22Rv1 (cell line): ENCODE results near the gene HAVCR1.
"Not testable (repeated sequence)": the region's sequence is repeated elsewhere in the genome, so short reads cannot be mapped to it uniquely, and the experiment has no call there.

Source experiments
- H3K27ac ChIP-seq: fragments of 450-650 bp; 2 replicates; pipeline ENCODE4 v1.5.1; 2017
- ZFX ChIP-seq: fragments of 450-650 bp; IDR thresholded peaks from 2 replicates; pipeline ENCODE4 v1.6.1; 2017; ENCODE audit warnings: antibody characterized with exemption, borderline replicate concordance
- TF ChIP-seq, protein P1 (sequence below): fragments of 450-650 bp; IDR thresholded peaks from 2 replicates; pipeline ENCODE4 v1.5.1; 2017; ENCODE audit warnings: mild to moderate bottlenecking

HAVCR1 gene

GRCh38 chr5:157050050-157050449 is 8.9 kb downstream of the HAVCR1 start:
- TF ChIP-seq ZFX, result no peak
- TF ChIP-seq, protein P1, sequence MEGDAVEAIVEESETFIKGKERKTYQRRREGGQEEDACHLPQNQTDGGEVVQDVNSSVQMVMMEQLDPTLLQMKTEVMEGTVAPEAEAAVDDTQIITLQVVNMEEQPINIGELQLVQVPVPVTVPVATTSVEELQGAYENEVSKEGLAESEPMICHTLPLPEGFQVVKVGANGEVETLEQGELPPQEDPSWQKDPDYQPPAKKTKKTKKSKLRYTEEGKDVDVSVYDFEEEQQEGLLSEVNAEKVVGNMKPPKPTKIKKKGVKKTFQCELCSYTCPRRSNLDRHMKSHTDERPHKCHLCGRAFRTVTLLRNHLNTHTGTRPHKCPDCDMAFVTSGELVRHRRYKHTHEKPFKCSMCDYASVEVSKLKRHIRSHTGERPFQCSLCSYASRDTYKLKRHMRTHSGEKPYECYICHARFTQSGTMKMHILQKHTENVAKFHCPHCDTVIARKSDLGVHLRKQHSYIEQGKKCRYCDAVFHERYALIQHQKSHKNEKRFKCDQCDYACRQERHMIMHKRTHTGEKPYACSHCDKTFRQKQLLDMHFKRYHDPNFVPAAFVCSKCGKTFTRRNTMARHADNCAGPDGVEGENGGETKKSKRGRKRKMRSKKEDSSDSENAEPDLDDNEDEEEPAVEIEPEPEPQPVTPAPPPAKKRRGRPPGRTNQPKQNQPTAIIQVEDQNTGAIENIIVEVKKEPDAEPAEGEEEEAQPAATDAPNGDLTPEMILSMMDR, result no peak
- no peak overlapping the region for H3K27ac ChIP-seq

DNA sequence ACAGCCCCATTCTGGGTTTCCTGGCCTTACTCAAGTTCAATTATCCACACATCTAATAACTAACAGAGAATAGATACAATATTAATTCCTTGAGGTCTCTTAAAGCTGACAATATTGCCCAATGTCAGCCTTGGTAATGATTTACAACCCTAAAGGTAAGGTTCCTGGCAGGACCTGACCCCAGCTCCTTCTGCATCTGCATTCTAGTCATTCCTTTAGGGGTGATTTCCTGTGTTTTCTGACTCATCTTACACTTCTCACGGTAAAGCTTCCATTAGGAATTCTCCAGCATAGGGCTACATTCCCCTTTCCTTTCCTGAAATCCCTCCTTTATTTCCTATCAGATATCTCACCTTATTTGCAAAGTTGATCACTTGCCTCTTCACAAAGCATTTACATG is 9.3 kb downstream of the HAVCR1 start:
- no peak overlapping the region for H3K27ac ChIP-seq
- no peak for TF ChIP-seq ZFX
- TF ChIP-seq, protein P1, result no peak

DNA sequence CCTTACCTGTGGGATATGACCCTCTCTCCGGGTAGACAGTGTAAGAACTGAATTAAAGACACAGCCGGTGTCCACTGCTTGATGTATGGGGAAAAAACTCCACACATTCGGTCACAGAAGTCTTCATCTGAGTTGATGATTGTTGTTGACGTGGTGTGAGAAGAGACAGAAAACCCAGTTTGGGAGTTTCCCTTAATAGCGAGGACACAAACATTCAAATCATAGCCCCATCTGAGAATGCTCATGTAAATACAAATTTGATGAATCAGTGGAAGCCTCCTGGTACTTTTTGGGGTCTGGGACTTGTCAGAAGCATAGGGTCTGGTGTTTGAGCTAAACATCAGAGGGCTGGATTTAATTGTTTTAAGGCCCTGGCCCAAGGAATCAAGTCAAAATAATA is 11.0 kb downstream of the HAVCR1 start:
- no peak overlapping the region for H3K27ac ChIP-seq
- TF ChIP-seq ZFX, result no peak
- TF ChIP-seq, protein P1, result no peak

DNA sequence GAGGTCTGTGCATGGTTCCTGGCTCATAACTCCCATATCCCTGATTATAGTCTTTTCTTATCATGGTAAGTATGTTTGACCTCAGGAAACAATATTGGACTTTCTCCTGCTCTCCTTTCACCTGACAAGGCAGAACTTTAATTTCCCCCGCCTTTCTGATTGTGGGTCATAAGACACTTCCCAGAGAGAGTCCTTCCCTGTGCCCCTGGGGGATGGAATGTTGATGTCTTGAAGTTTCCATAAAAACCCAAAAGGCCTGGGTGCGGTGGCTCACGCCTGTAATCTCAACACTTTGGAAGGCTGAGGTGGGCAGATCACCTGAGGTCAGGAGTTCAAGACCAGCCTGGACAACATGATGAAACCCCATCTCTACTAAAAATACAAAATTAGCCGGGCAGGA is 11.9 kb downstream of the HAVCR1 start:
- not testable (repeated sequence) for H3K27ac ChIP-seq

DNA sequence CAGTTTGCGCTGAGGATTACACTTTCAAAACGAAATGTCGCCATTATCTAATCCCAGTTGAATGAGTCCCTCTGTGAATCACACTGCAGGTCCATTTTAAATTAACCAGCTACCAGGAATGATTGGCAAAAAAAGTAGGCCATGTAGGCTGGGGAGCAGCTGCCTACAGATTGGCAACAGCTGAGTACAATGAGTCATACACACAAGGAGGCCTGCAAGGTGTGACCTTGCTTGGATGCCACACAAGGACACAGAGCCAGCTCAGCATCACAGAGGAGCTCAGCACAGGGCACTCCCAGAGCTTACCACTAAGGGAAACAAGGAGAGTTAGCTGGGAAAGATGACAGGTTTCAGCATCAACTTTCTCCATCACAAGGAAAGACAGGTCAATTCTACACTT is 12.9 kb downstream of the HAVCR1 start:
- no peak for TF ChIP-seq ZFX
- TF ChIP-seq, protein P1, result no peak
- no peak overlapping the region for H3K27ac ChIP-seq

GRCh38 chr5:157045601-157046000 is 13.3 kb downstream of the HAVCR1 start:
- TF ChIP-seq ZFX, result no peak
- TF ChIP-seq, protein P1, result no peak

GRCh38 chr5:157038568-157039187 is 20.2 kb downstream of the HAVCR1 start:
- no peak for TF ChIP-seq ZFX
- TF ChIP-seq, protein P1, result no peak

More at GRCh38 chr5:157045601-157046000, 13.3 kb downstream of the HAVCR1 start:
- H3K27ac ChIP-seq, result no peak overlapping the region

GRCh38 chr5:157034106-157035072 is 24.5 kb downstream of the HAVCR1 start:
- H3K27ac ChIP-seq, result not testable (repeated sequence)

More at GRCh38 chr5:157038568-157039187, 20.2 kb downstream of the HAVCR1 start:
- no peak overlapping the region for H3K27ac ChIP-seq
